GM12873 (cell line): ENCODE data around the gene NWD2.

Experiments used
- TF ChIP-seq, protein P1 (sequence below): IDR thresholded peaks from 2 replicates; pipeline ENCODE4 v1.5.1; 2012; ENCODE audit warnings: low read depth, mild to moderate bottlenecking, moderate library complexity, low read length, control low read depth; ENCODE audit not compliant: insufficient read depth; ENCODE audit errors: missing control alignments

The NWD2 gene

DNA sequence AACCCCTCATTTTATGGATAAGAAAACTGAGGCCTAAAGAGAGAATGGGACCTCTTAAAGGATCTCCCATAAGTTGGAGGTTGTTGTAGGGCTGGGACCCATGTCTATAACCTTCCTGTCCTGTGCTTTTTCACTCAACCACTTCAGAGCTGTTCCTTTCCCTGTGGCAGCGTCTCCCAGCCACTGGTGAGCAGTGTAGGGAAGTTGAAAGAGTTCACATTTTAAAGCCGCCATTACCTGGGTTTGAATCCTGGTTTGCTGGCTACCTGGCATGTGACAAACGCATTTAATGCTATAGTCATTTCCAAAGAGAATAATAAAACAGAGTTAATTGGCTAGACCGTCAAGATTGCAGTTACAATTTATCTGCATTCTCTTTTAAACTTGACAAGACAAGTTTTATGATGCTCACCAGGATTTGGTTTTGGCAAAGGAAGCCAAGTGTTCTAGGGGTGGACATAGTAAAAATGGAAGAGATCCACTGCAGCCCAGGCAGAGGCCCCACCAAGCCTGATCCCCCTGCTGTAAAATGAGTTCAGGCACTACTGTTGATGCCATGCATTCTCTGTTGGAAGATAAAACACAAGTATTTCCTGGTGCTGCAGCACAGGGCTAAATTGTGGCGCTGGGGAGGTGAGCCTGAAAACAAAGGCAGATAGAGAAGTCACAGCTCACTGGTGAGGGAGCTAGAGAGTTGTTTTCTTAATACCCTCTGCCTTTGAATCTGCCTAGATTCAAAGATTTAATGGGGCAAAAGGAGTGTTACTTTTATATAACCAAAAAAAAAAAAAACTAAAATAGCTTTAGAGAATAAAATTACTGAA is 218.7 kb downstream of the NWD2 start:
- TF ChIP-seq, protein P1, sequence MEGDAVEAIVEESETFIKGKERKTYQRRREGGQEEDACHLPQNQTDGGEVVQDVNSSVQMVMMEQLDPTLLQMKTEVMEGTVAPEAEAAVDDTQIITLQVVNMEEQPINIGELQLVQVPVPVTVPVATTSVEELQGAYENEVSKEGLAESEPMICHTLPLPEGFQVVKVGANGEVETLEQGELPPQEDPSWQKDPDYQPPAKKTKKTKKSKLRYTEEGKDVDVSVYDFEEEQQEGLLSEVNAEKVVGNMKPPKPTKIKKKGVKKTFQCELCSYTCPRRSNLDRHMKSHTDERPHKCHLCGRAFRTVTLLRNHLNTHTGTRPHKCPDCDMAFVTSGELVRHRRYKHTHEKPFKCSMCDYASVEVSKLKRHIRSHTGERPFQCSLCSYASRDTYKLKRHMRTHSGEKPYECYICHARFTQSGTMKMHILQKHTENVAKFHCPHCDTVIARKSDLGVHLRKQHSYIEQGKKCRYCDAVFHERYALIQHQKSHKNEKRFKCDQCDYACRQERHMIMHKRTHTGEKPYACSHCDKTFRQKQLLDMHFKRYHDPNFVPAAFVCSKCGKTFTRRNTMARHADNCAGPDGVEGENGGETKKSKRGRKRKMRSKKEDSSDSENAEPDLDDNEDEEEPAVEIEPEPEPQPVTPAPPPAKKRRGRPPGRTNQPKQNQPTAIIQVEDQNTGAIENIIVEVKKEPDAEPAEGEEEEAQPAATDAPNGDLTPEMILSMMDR: no peak

DNA sequence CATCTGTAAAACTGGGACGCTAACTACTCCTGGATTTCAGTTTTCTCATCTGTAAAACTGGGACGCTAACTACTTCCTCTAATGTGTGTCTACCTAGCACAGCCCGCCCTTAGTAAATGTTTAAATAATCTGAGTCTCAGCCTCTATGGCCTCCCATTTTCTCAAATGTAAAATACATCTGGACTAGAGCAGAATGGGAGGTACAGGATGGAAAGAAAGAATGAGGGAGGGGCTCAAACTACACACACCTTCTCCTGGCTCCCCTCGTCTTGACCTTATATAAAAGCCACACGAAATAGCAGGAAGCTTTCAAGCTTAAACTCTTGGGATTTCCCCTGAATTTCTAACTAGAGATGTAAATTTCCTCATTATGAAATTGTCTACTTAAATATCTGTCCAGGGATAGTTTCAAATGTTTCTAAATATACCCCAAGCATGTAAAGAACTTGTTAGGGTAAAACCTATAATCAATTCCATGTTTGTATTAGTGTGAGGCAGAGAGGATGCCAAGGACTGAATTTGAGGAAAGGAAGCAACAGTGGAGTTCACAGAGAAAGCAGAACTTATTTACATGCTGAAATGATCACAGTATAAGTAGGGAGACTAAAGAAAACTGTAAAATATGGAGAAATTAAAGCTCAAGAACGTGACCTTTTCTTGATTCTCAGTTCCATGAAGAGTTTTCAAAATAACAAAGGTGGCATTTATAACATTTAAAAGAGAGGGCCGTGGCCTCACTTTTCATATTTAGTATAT is 220.0 kb downstream of the NWD2 start:
- TF ChIP-seq, protein P1: no peak

DNA sequence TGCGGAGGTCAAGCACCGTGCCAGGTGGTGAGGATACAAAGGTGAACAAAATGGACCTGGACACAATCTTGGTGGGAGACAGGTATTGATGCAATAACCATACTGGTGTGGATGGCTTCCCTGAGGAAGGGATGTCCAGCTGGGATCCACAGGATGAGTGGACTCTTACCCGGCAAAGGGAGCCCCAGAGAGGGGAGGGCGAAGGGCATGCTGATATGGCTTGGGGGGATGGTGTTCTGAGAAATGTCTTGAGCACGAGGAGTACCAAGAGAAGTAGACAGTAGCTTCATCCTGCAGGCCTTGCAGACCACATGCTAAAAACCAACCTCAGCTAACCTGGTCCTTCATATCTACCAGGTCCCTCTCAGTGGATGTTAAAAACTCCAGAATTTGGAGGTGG is 220.8 kb downstream of the NWD2 start:
- TF ChIP-seq, protein P1: no peak

DNA sequence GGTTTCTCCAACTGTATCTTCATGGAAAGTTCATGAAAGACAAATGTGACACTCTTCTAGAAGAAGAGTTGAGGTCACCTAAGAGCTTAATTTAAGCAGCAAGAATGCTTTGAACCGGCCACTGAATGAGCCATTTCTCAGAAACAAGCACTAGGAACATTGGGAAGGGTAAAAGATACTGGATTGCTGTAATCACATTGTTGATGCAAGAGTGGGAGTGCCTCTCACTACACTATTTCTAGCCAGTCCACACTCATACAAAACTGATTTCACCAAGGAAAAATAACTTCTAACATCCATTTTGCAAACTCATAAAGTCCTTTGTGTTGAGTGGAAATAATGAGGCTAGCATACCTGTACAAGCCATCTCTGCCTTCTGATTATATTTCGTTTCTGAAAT is 221.3 kb downstream of the NWD2 start:
- TF ChIP-seq, protein P1: no peak

DNA sequence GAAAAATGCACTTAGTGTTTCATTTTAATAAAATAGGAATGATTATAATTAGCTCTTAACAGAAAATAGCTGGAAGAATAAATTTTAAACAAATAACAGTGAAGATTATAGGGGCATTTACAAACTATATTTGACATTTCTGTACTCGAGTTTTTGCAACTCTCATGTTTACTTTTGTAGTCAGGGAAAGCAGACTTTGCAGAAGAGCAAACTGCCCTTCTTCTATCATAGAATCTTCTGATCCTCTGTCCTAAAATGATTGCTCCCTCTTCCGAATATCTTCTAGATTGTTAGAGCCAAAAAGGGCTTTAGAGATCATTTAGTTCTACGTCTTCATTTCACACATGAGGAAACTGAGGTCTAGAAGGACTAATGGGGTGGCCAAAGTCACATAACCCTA is 222.7 kb downstream of the NWD2 start:
- TF ChIP-seq, protein P1: no peak

DNA sequence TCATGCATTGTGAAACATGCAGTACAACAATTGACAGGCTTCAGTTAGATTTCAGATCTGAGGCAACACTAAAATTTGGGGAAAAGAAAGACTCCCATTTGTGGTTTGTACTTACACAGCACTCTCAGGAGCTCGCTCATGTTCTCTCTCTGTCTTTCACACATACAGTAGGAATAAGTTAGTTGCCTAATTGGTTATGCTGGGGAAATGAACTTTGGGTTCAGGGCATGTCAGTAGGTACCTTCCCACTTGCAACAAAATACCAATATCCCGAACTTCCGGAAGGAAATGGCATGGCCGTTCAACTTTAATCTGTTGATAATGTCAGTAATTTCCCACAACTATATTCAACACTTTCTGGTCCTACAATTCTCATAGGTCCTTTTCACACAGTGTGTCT is 223.3 kb downstream of the NWD2 start:
- TF ChIP-seq, protein P1: no peak

DNA sequence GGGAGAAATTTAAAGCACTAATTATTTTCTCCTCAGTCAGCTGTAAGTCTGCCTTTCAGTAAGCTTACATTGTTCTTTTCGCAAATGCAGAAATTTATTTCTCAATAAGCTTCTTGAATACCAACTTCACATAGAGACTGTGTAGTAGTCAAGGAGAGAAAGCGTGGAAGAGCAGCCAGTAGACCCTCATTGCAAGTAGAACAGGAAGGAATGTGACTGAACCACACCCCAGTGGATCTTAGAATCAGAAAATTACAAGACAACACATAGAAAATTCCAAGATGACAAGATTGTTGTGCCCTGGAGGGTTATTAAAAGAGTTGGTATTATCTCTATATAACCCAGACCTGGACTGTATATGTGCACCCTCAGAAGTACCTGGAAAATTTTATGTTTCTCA is 224.7 kb downstream of the NWD2 start:
- TF ChIP-seq, protein P1: no peak
